ENCODE measurements around the gene THBS3.

THBS3 gene

DNA sequence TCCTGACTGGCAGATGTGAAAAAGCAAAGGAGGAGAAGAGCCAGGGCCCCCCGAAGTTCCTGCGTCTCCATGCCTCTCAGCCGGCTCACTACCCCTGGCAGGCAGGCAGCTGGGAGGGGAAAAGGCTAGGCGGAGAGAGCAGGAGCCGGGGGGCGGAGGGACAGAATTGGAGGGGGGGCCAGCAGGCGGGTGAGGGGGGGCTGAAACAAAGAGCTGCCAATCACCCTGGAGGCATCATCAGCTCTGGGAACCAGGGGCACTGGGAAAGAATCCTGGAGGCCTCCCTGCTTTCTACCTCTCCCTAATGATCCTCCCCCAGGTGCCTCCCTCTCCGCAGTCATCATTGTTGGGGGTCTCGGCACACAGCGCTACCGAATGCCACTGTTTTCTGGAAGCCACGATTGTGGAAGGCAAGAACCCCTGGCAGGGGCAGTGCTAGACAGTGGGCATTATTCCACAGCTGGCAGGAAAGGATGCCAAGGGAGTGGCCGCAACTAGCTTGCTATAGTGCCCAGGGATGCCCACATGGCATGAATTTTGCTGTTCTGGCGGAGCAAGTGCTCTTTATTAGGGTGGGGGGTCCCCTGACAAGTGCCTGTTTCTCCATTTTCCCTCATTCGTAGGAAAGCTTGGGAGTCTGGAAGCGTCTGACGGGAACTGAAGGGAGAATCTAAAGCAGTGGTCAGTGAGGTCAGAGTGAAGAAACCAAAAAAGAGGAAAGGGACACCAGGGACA, at the start of gene THBS3:
TSS of gene THBS3 (minus strand) at position 92 of the 735 bp plus-strand sequence. CDS start at position 71, 21 bp downstream.
- Histone ChIP-seq H3K27me3 (ENCODE audit: control insufficient read depth, insufficient read depth, low read length) (no peaks in the 10 kb centered on the region), H3K4me3 (ENCODE audit: low read depth, low read length) (peak within 1 kb of the TSS; percentile 92), H3K9me3 (ENCODE audit: control insufficient read depth, insufficient read depth, low read length) (no peaks in the 10 kb centered on the region), H3K36me3 (ENCODE audit: control insufficient read depth, insufficient read depth, low read length) (peaks cover 25% of the 10 kb centered on the region), H3K27ac (ENCODE audit: low read depth, low read length) (peak within 1 kb of the TSS; percentile 98), H3K9ac (ENCODE audit: low read depth, low read length) (peak within 1 kb of the TSS; percentile 87), H3K4me1 (ENCODE audit: control insufficient read depth, insufficient read depth, low read length) (peaks cover 19% of the 10 kb centered on the region)

DNA sequence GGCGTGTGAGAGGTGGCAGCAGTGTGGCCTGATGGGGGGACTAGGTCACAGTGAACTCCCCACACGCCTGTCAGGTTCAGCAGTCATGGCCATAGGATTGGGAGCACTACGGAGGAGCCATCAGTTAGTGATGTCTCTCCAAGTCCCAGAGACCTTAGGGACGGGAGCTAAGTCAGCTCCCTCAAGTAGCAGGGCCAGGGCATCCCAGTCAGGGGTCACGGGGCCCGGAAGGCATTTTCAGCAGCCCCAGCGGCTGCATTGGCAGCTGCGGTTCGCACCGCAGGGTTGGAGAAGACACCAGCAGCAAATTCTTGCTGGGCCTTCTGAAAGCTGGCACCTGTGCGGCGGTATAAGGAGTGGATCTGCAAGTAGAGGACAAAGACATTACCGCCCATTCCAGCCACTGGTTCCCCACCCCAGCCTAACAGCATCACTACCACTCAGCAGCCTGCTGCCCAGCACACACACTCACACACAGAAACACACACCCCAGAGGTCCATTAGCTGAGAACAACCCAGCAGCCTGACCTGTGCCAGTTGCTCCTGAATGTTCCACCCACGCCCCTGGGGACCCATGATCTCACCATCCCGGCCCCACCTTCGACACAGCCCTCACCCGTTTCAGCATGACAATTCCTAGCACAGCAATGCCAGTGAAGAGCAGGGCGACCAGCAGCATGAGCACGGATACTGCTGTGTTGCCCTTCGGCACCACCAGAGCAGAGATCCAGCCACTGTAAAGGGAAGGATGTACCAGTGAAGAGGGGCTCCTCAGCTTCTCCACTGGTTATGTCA, 48.6 kb upstream of the THBS3 start:
- Histone ChIP-seq H3K4me3 (ENCODE audit: low read depth, low read length) (peak overlapping the region; percentile 79), H3K36me3 (ENCODE audit: control insufficient read depth, insufficient read depth, low read length) (peaks cover 18% of the 10 kb centered on the region), H3K27ac (ENCODE audit: low read depth, low read length) (no peak overlapping the region), H3K9ac (ENCODE audit: low read depth, low read length) (no peak overlapping the region), H3K27me3 (ENCODE audit: control insufficient read depth, insufficient read depth, low read length) (no peaks in the 10 kb centered on the region), H3K4me1 (ENCODE audit: control insufficient read depth, insufficient read depth, low read length) (peaks cover 17% of the 10 kb centered on the region), H3K9me3 (ENCODE audit: control insufficient read depth, insufficient read depth, low read length) (no peaks in the 10 kb centered on the region)

DNA sequence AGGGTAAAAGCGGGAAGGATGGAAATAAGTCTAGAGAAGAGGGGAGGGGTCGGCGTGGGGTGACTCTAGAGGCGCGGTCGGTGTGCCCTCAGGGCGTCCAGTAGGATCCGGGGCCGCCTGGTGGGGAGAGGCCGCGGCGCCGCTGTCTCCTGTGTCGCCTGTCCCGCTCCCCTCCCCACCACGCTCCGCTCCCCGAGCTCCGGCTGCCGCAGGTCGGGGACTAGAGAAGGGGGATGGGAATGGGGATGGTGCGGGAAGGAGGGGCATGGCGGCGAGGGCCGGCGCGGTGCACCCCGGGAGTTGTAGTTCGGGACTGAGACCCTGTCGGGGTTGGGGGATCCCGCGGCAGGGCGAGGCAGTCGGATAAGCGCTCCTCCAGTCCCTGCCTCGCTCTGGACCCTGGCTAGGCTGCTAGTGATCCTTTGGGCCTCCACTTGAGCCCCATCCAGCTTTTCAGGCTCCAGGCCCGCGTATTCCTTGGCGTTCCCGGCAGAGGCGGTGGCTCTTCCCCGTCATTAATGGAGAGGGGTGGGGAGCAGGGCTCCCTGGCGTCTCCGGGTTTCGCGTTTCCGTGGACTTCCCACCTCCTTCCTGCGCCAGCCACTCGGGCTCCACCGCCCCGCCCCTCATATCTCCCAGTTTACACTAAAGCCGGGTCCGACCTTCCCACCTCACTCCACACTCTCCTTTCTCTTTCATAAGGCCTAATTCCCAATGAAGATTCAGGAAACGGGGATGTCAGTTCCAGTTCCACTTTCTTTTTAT, 47.7 kb upstream of the THBS3 start, which contains the start of gene ENTREP3:
TSS of gene ENTREP3 (minus strand) at position 241 of the 765 bp plus-strand sequence. CDS start 606 bp downstream, outside the sequence.
- Histone ChIP-seq H3K9ac (ENCODE audit: low read depth, low read length) (0 out of 2 replicates have a peak within 1 kb of the TSS, but pooled peaks have one; percentile 23), H3K9me3 (ENCODE audit: control insufficient read depth, insufficient read depth, low read length) (no peaks in the 10 kb centered on the region), H3K27me3 (ENCODE audit: control insufficient read depth, insufficient read depth, low read length) (no peaks in the 10 kb centered on the region), H3K4me1 (ENCODE audit: control insufficient read depth, insufficient read depth, low read length) (peaks cover 13% of the 10 kb centered on the region; the same call in 1 of the 2 replicates), H3K4me3 (ENCODE audit: low read depth, low read length) (peak within 1 kb of the TSS; percentile 79), H3K27ac (ENCODE audit: low read depth, low read length) (peak within 1 kb of the TSS; percentile 68), H3K36me3 (ENCODE audit: control insufficient read depth, insufficient read depth, low read length) (peaks cover 18% of the 10 kb centered on the region)

DNA sequence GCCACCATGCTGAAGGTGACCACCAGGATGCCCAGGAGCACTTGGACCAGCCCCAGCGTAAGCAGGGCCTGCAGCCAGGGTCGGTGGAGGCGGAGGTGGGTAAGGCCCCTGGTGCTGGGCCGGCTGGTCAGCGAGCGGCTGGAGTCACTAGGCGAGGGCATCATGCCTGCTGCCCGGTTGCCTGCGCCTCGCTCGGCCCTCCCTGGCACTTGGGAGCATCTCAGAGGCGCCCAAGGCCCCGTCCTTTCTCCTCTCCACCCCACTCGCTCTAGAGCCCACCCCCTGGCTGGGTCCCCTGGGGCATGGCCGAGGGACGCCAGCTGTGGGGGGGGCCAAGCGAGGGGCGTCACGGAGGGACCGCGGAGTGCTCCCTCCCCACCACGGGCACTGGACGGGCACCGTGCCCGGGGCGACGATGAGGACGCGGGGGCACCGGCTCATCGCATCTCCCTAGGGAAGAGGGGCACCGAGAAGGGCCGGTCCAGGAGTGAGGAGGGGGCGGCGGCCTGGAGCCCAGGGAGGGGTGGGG, 47.1 kb upstream of the THBS3 start:
- peak overlapping the region; percentile 79 for H3K4me3 ChIP-seq (ENCODE audit: low read depth, low read length)
- H3K9ac ChIP-seq (ENCODE audit: low read depth, low read length): no peak overlapping the region
- H3K27ac ChIP-seq (ENCODE audit: low read depth, low read length): no peak overlapping the region
- H3K4me1 ChIP-seq (ENCODE audit: control insufficient read depth, insufficient read depth, low read length): peaks cover 13% of the 10 kb centered on the region; the same call in 1 of the 2 replicates
- no peaks in the 10 kb centered on the region for H3K9me3 ChIP-seq (ENCODE audit: control insufficient read depth, insufficient read depth, low read length)
- H3K27me3 ChIP-seq (ENCODE audit: control insufficient read depth, insufficient read depth, low read length): no peaks in the 10 kb centered on the region
- peaks cover 18% of the 10 kb centered on the region for H3K36me3 ChIP-seq (ENCODE audit: control insufficient read depth, insufficient read depth, low read length)

DNA sequence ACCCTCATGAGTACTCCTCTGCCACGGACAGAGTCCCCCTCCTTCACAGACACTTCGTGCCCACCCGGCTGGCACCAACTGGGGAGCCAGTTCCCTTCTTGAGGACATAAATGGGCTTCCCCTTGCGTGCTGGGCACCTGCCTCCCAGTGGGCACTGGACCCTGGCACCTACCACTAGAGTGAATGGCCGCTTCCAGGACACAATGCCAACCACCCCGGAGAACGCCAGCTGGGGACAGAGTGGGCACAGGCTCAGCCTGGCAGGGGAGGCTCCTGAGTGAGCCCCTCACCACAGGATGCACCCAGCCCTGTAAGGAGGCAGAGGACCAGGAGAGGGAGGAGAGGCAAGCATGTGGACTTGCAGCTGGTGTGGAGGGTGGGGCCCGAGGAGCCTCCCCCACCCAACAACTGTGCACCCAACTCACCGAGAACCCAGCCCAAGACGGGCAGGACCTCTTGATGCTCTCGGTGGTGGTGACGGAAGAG, 46.6 kb upstream of the THBS3 start:
- Histone ChIP-seq H3K9me3 (ENCODE audit: control insufficient read depth, insufficient read depth, low read length) (no peaks in the 10 kb centered on the region), H3K4me3 (ENCODE audit: low read depth, low read length) (peak overlapping the region; percentile 79), H3K9ac (ENCODE audit: low read depth, low read length) (no peak overlapping the region), H3K4me1 (ENCODE audit: control insufficient read depth, insufficient read depth, low read length) (peaks cover 13% of the 10 kb centered on the region; the same call in 1 of the 2 replicates), H3K36me3 (ENCODE audit: control insufficient read depth, insufficient read depth, low read length) (peaks cover 13% of the 10 kb centered on the region), H3K27ac (ENCODE audit: low read depth, low read length) (no peak overlapping the region), H3K27me3 (ENCODE audit: control insufficient read depth, insufficient read depth, low read length) (no peaks in the 10 kb centered on the region)

DNA sequence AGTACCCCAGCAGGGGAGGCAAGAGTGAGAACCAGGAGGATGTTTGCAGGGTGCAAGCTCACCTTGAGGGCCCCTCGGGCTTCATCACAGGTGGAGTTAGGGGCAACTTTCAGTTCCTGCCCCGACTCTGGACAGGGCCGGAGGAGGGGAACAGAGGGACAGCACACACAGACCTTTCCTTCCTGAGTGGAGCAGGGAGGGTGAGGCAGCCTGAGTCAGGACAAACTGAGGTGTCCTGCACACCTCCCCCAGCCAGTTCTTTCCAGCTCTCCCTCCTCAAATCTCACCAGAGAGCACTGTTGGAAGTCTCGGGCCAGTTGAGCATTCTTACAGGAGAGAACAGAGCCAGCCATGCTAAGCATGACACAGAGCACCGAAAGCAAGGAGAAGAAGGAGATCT, 46.1 kb upstream of the THBS3 start:
- Histone ChIP-seq H3K9me3 (ENCODE audit: control insufficient read depth, insufficient read depth, low read length) (no peaks in the 10 kb centered on the region), H3K4me3 (ENCODE audit: low read depth, low read length) (peak overlapping the region; percentile 79; the same call in 1 of the 2 replicates), H3K9ac (ENCODE audit: low read depth, low read length) (no peak overlapping the region), H3K27ac (ENCODE audit: low read depth, low read length) (no peak overlapping the region), H3K4me1 (ENCODE audit: control insufficient read depth, insufficient read depth, low read length) (peaks cover 13% of the 10 kb centered on the region; the same call in 1 of the 2 replicates), H3K36me3 (ENCODE audit: control insufficient read depth, insufficient read depth, low read length) (peaks cover 13% of the 10 kb centered on the region), H3K27me3 (ENCODE audit: control insufficient read depth, insufficient read depth, low read length) (no peaks in the 10 kb centered on the region)

DNA sequence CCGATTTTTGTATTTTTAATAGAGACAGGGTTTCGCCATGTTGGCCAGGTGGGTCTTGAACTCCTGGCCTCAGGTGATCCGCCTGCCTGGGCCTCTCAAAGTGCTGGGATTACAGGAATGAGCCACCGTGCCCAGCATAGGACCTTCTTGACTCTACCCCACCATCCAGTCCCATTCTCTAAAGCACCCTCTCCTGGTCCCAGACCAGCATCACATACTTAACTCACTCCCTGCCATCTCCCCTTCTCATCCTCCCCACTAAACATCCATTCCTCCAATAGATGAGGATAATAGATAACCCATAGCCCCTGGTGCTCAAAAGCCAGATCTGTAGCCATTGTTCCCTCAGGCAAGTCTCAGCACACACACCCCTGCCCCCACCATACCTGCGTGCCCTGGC, 45.5 kb upstream of the THBS3 start:
- no peaks in the 10 kb centered on the region for H3K27me3 ChIP-seq (ENCODE audit: control insufficient read depth, insufficient read depth, low read length)
- peaks cover 12% of the 10 kb centered on the region; the same call in 1 of the 2 replicates for H3K36me3 ChIP-seq (ENCODE audit: control insufficient read depth, insufficient read depth, low read length)
- H3K27ac ChIP-seq (ENCODE audit: low read depth, low read length): no peak overlapping the region
- no peaks in the 10 kb centered on the region for H3K9me3 ChIP-seq (ENCODE audit: control insufficient read depth, insufficient read depth, low read length)
- no peak overlapping the region for H3K9ac ChIP-seq (ENCODE audit: low read depth, low read length)
- no peak overlapping the region for H3K4me3 ChIP-seq (ENCODE audit: low read depth, low read length)
- H3K4me1 ChIP-seq (ENCODE audit: control insufficient read depth, insufficient read depth, low read length): peaks cover 13% of the 10 kb centered on the region; the same call in 1 of the 2 replicates

DNA sequence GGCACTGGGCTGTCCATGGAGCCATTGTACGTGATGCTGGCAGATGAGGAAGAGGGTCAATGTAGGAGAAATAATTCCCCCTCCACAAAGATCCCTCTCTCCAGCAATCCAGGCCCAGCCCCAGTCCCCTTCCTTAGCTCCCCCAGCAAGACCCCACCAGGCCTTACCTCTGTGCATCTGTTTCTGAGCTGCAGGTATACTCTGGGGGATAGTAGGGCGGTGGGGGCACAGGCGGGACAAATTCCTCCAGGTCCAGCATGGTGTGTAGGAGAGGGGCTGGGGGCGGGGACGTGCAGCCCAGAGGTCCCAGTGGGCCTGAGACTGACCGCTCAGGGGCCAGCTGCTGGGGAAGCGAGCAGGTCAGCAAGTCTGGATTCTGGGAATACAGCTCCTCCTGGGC, 43.9 kb upstream of the THBS3 start:
- H3K9me3 ChIP-seq (ENCODE audit: control insufficient read depth, insufficient read depth, low read length): no peaks in the 10 kb centered on the region
- no peak overlapping the region for H3K9ac ChIP-seq (ENCODE audit: low read depth, low read length)
- no peak overlapping the region for H3K27ac ChIP-seq (ENCODE audit: low read depth, low read length)
- no peak overlapping the region for H3K4me3 ChIP-seq (ENCODE audit: low read depth, low read length)
- peaks cover 13% of the 10 kb centered on the region; the same call in 1 of the 2 replicates for H3K4me1 ChIP-seq (ENCODE audit: control insufficient read depth, insufficient read depth, low read length)
- peaks cover 2% of the 10 kb centered on the region; the same call in 1 of the 2 replicates for H3K27me3 ChIP-seq (ENCODE audit: control insufficient read depth, insufficient read depth, low read length)
- peaks cover 15% of the 10 kb centered on the region; the same call in 1 of the 2 replicates for H3K36me3 ChIP-seq (ENCODE audit: control insufficient read depth, insufficient read depth, low read length)

DNA sequence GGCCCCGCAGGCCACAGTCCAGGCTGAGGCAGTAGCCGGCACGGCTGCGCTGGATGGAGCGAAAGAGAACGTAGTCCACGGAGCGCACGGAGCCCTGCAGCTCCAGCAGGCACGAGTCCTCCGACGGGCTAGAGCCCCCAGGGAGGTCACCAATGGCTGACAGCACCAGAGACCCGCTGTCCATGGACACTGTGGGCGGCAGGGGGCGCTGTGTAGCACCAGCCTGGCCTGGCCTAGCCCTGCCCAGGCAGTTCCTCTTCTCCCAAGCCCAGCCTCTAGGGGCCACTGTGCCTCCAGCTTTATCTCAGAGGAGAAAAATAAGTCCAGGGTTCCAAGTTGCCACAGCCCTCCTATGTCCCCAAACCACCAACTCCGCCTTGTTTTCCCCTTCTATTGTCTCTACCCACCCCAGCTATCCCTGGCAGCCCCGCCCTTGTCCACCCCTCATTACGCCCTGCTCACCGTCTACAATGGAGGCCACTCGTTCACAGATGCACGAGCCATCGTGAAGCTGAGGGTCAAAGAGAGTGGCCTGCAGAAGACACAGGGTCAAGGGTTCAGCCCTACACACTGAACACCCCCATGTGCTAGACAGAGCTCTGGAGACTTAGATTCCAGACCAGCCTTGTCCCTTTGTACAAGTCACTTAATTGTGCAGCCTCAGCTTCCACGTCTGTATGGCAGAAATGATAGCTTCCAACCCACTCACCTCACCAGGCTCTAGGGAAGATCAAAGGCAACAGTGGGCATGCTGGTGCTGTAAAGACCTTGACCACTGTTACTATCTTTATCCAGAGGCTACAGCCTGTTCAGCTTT, 43.1 kb upstream of the THBS3 start:
- peaks cover 8% of the 10 kb centered on the region for H3K27me3 ChIP-seq (ENCODE audit: control insufficient read depth, insufficient read depth, low read length)
- no peak overlapping the region for H3K9ac ChIP-seq (ENCODE audit: low read depth, low read length)
- no peak overlapping the region for H3K27ac ChIP-seq (ENCODE audit: low read depth, low read length)
- H3K36me3 ChIP-seq (ENCODE audit: control insufficient read depth, insufficient read depth, low read length): peaks cover 15% of the 10 kb centered on the region; the same call in 1 of the 2 replicates
- peaks cover 13% of the 10 kb centered on the region; the same call in 1 of the 2 replicates for H3K4me1 ChIP-seq (ENCODE audit: control insufficient read depth, insufficient read depth, low read length)
- H3K4me3 ChIP-seq (ENCODE audit: low read depth, low read length): peak overlapping the region; percentile 63
- no peaks in the 10 kb centered on the region for H3K9me3 ChIP-seq (ENCODE audit: control insufficient read depth, insufficient read depth, low read length)

Measured in HUES48 (cell line).